Hepatocyte (in vitro differentiated cells): Measurements from ENCODE around the gene MATK.

Source experiments
- EZH2 ChIP-seq: fragments of 200-600 bp; sonication (generic); IDR thresholded peaks from 2 replicates; pipeline ENCODE4 v1.6.1; 2016; ENCODE audit warnings: antibody characterized with exemption, mild to moderate bottlenecking, borderline replicate concordance
- EZH2phosphoT487 ChIP-seq: fragments of 200-600 bp; sonication (generic); IDR thresholded peaks from one replicate; pipeline ENCODE4 v1.6.1; 2018; ENCODE audit warnings: antibody characterized with exemption, mild to moderate bottlenecking, low read depth, moderate library complexity; ENCODE audit not compliant: unreplicated experiment, severe bottlenecking
- TF ChIP-seq, protein P1 (sequence below): fragments of 200-600 bp; sonication (generic); IDR thresholded peaks from 2 replicates; pipeline ENCODE4 v1.5.1; 2016; ENCODE audit warnings: antibody characterized with exemption, mild to moderate bottlenecking; ENCODE audit not compliant: poor library complexity

DNA sequence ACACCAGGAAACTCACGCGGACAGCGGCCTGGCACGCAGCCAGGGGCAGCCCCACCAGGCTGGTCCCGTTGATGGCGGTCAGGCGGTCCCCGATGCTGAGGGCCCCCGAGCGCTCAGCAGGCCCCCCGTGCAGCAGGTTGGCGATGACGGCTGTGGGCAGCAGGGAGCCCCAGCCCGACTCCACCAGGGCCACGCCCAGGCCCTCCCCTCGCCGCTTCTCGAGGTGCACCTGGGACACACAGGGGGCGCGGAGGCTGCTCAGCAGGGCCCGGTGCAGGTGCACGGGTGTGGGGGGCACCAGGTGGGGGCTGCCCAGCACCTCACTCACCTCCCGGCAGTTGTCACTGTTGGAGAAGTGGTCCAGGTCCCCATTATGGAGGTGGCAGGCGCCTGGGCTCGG, 33.7 kb downstream of the MATK start:
- TF ChIP-seq EZH2phosphoT487 (no peak), EZH2 (no peak)
- TF ChIP-seq, protein P1, sequence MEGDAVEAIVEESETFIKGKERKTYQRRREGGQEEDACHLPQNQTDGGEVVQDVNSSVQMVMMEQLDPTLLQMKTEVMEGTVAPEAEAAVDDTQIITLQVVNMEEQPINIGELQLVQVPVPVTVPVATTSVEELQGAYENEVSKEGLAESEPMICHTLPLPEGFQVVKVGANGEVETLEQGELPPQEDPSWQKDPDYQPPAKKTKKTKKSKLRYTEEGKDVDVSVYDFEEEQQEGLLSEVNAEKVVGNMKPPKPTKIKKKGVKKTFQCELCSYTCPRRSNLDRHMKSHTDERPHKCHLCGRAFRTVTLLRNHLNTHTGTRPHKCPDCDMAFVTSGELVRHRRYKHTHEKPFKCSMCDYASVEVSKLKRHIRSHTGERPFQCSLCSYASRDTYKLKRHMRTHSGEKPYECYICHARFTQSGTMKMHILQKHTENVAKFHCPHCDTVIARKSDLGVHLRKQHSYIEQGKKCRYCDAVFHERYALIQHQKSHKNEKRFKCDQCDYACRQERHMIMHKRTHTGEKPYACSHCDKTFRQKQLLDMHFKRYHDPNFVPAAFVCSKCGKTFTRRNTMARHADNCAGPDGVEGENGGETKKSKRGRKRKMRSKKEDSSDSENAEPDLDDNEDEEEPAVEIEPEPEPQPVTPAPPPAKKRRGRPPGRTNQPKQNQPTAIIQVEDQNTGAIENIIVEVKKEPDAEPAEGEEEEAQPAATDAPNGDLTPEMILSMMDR, result no peak
